HCT116 (cell line): ENCODE results near the gene SRP54. TPM values are rescaled to one million over a fixed set of nuclear protein-coding genes. Genes with fewer than 3 reads are reported as not detected.

ENCODE experiments used
- ATAC-seq: fragments of 200-7000 bp; cut with Tn5 transposase; 2 replicates; pipeline ENCODE4 v1.9.1; 2020; ENCODE audit warnings: mild to moderate bottlenecking, moderate library complexity
- BruUV-seq: library from RNA; stranded (reverse); fragments of 400-500 nt; replicated peaks from 2 replicates; lab custom pipeline; 2021; lab: Mats Ljungman, UMichigan
- CTCF ChIA-PET: fragments of 300-600 bp; sonication (Branson Sonifier 250); formaldehyde crosslinking; loops from one replicate; lab custom pipeline; 2021; ENCODE audit warnings: antibody characterized with exemption; lab: Charles Lee
- POLR2A ChIA-PET: fragments of 300-600, 350-600 bp; sonication (Branson Sonifier 250); formaldehyde crosslinking; loops from one replicate; lab custom pipeline; 2021; ENCODE audit warnings: antibody characterized with exemption; lab: Charles Lee
- RAD21 ChIA-PET, 2 experiments: fragments of 300-600 bp; sonication (Branson Sonifier 250); formaldehyde crosslinking; loops; one replicate each; lab custom pipeline; 2023; ENCODE audit warnings: low total read pairs in 2 of 2; ENCODE audit not compliant: uncharacterized antibody in 2 of 2, unreplicated experiment in 2 of 2, low non-redundant PET in 1 of 2; lab: Charles Lee
- DNase-seq: peaks from one replicate; pipeline ENCODE4 v3.0.0-alpha.2; 2010; ENCODE audit warnings: low read depth, low spot score
- H2AFZ ChIP-seq: fragments of 200-600 bp; shearing (Covaris generic), sonication (generic); 2 replicates; pipeline ENCODE4 v1.6.1; 2017; ENCODE audit warnings: low read depth, mixed run types, mixed read lengths, antibody characterized with exemption, low read length; ENCODE audit not compliant: poor library complexity, severe bottlenecking
- H3K27ac ChIP-seq: 2 replicates; pipeline ENCODE4 v1.5.1; 2012; ENCODE audit warnings: low read depth, low read length
- H3K27me3 ChIP-seq: fragments of 200-600 bp; sonication (generic); 2 replicates; pipeline ENCODE4 v1.6.1; 2016; ENCODE audit warnings: mixed run types, low read length, mixed read lengths; ENCODE audit not compliant: insufficient read depth
- H3K36me3 ChIP-seq, 2 experiments: fragments of 200-500 bp in 1 of 2; fragments of 200-600 bp in 1 of 2; sonication (Bioruptor generic) in 1 of 2; sonication (generic) in 1 of 2; 2 replicates each; pipeline versions ENCODE4 v1.5.1 to v1.6.1; 2014 to 2016; ENCODE audit warnings: low read length in 2 of 2, inconsistent platforms in 1 of 2, mixed read lengths in 1 of 2, mixed run types in 1 of 2; ENCODE audit not compliant: insufficient read depth in 2 of 2, control insufficient read depth in 1 of 2
- H3K4me1 ChIP-seq, 2 experiments: fragments of 200-600 bp in 1 of 2; sonication (generic) in 1 of 2; 2 replicates each; pipeline versions ENCODE4 v1.5.1 to v1.6.1; 2012 to 2017; ENCODE audit warnings: low read length in 2 of 2, inconsistent platforms in 1 of 2, mild to moderate bottlenecking in 1 of 2, mixed read lengths in 1 of 2, mixed run types in 1 of 2, moderate library complexity in 1 of 2; ENCODE audit not compliant: insufficient read depth in 2 of 2, control insufficient read depth in 1 of 2
- H3K4me2 ChIP-seq: fragments of 200-600 bp; sonication (generic); 2 replicates; pipeline ENCODE4 v1.6.1; 2017; ENCODE audit warnings: mixed run types, low read length, mixed read lengths
- H3K4me3 ChIP-seq, 2 experiments: fragments of 200-600 bp in 1 of 2; sonication (generic) in 1 of 2; replicated peaks in 1 of 2; 2 replicates each; pipeline ENCODE4 v1.5.1; 2011 to 2016; ENCODE audit warnings: low read length in 2 of 2, control low read depth in 1 of 2, low read depth in 1 of 2, mild to moderate bottlenecking in 1 of 2, mixed read lengths in 1 of 2, mixed run types in 1 of 2
- H3K79me2 ChIP-seq: fragments of 200-600 bp; sonication (generic); 2 replicates; pipeline ENCODE4 v1.6.1; 2017; ENCODE audit warnings: mild to moderate bottlenecking, mixed run types, low read length, moderate library complexity, mixed read lengths; ENCODE audit not compliant: insufficient read depth
- H3K9ac ChIP-seq: fragments of 200-600 bp; sonication (generic); 2 replicates; pipeline ENCODE4 v1.6.1; 2016; ENCODE audit warnings: low read length, mixed read lengths
- H3K9me2 ChIP-seq: fragments of 200-600 bp; sonication (generic), shearing (Covaris generic); 2 replicates; pipeline ENCODE4 v1.6.1; 2017; ENCODE audit warnings: mixed run types, mild to moderate bottlenecking, moderate library complexity; ENCODE audit not compliant: insufficient read depth
- H3K9me3 ChIP-seq, 2 experiments: fragments of 200-500 bp in 1 of 2; fragments of 200-600 bp in 1 of 2; sonication (Bioruptor generic) in 1 of 2; sonication (generic) in 1 of 2; 2 replicates each; pipeline ENCODE4 v1.6.1; 2014 to 2017; ENCODE audit warnings: low read length in 2 of 2, mixed read lengths in 2 of 2, inconsistent platforms in 1 of 2, low read depth in 1 of 2, mild to moderate bottlenecking in 1 of 2, mixed run types in 1 of 2, moderate library complexity in 1 of 2; ENCODE audit not compliant: control insufficient read depth in 1 of 2, insufficient read depth in 1 of 2
- H4K20me1 ChIP-seq: fragments of 200-600 bp; sonication (generic), shearing (Covaris generic); 2 replicates; pipeline ENCODE4 v1.6.1; 2017; ENCODE audit warnings: mixed run types, mild to moderate bottlenecking, moderate library complexity; ENCODE audit not compliant: insufficient read depth
- FOSL1 ChIP-seq: IDR thresholded peaks from 2 replicates; pipeline ENCODE4 v1.6.1; 2012; ENCODE audit warnings: low read depth
- JUND ChIP-seq: IDR thresholded peaks from 2 replicates; pipeline ENCODE4 v1.6.1; 2012
- POLR2A ChIP-seq: IDR thresholded peaks from 2 replicates; pipeline ENCODE4 v1.7.0; 2011; ENCODE audit warnings: borderline replicate concordance; ENCODE audit not compliant: insufficient read depth, insufficient read length; ENCODE audit errors: extremely low read depth
- POLR2AphosphoS5 ChIP-seq: IDR thresholded peaks from 2 replicates; pipeline ENCODE4 v1.6.1; 2011; ENCODE audit warnings: mild to moderate bottlenecking, low read depth, low read length, moderate library complexity
- SIN3A ChIP-seq: IDR thresholded peaks from 2 replicates; pipeline ENCODE4 v1.6.1; 2012; ENCODE audit warnings: low read depth
- SRF ChIP-seq: IDR thresholded peaks from 2 replicates; pipeline ENCODE4 v1.6.1; 2012; ENCODE audit warnings: low read depth
- YY1 ChIP-seq: IDR thresholded peaks from 2 replicates; pipeline ENCODE4 v1.6.1; 2011; ENCODE audit warnings: low read length, low read depth, moderate library complexity, mild to moderate bottlenecking; ENCODE audit not compliant: insufficient replicate concordance; ENCODE audit errors: extremely low read depth
- ZFX ChIP-seq: fragments of 450-650 bp; IDR thresholded peaks from 2 replicates; pipeline ENCODE4 v1.6.1; 2017
- ZNF274 ChIP-seq: fragments of 200-500 bp; sonication (Bioruptor generic); IDR thresholded peaks from 2 replicates; pipeline ENCODE4 v1.6.1; 2014; ENCODE audit warnings: mild to moderate bottlenecking, low read depth, low read length, inconsistent platforms
- intact Hi-C: fragments of 100-400 bp; cut with micrococcal nuclease; formaldehyde crosslinking; loops from 2 replicates; pipeline ENCODE4 v1.10.0; 2022
- total RNA-seq: library from RNA; stranded (reverse); gene quantifications from one replicate; pipeline ENCODE4 v1.2.1, GENCODE V29; 2021; ENCODE audit not compliant: unreplicated experiment
- TF ChIP-seq, protein P1 (sequence below): IDR thresholded peaks from 2 replicates; pipeline ENCODE4 v1.6.1; 2012
- TF ChIP-seq, protein P2 (sequence below): IDR thresholded peaks from 2 replicates; pipeline ENCODE4 v1.6.1; 2012
- TF ChIP-seq, protein P3 (sequence below): IDR thresholded peaks from 2 replicates; pipeline ENCODE4 v1.6.1; 2011; ENCODE audit warnings: mild to moderate bottlenecking, low read length, moderate library complexity; ENCODE audit not compliant: insufficient replicate concordance; ENCODE audit errors: extremely low read depth

SRP54 gene
- total RNA-seq, 1 experiment from 2014 or later, result 53.0 TPM

DNA sequence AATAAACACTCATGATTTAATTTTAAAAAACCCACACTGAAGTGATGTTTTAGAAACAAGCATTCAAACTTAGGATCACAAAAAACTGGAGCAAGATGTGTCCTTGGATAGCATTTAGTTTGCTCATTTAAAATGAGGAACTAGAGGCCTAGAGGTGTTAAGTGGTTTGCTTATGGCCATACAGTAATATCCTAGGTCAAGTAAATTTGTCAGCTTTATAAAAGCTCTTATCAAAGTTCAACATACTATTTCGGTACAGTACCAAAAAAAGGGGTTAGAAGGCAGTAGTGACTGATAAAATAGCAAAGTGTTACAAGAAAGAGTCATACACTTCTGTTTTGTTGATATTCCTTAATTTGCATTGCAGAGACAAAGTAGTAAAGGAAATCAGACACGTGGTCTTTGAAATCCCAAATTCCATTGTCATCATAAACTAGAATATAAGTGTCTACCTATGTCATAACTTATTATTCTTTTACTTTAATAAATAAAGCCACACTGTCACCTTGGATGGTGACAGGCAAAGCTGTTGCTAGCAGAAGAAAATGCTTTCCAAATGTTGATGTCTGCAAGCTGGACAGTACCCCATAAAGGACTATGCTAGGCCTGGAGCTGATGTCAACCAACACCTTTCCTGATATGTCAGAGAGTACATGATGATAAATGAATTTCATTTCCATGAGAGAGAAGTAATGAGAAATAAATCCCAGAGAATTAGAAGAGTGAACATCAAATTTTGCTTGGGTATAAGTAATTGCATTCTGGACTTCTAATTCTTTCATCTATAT is 17.6 kb upstream of the SRP54 start:
- Histone ChIP-seq H3K9me3 (no peaks in the 10 kb centered on the region), H3K9ac (no peak overlapping the region), H3K36me3 (peaks cover 0 to 3% of the 10 kb centered on the region in 2 experiments; a peak in 1 of 4 replicates), H3K27me3 (no peaks in the 10 kb centered on the region), H3K4me1 (peaks cover 0 to 3% of the 10 kb centered on the region in 2 experiments; a peak in 1 of 4 replicates), H3K4me2 (no peak overlapping the region), H4K20me1 (no peaks in the 10 kb centered on the region), H2AFZ (no peak overlapping the region), H3K27ac (no peak overlapping the region), H3K79me2 (no peaks in the 10 kb centered on the region), H3K4me3 (no peak overlapping the region), H3K9me2 (no peaks in the 10 kb centered on the region)
- ChIA-PET RAD21 (no interaction called here), POLR2A (no interaction called here), CTCF (no interaction called here)
- ATAC-seq (no peak), DNase-seq (no peak)
- intact Hi-C loops, result no loop called here
- TF ChIP-seq YY1, result no peak
- TF ChIP-seq ZNF274, result no peak
- no peak for TF ChIP-seq SRF
- TF ChIP-seq, protein P1, sequence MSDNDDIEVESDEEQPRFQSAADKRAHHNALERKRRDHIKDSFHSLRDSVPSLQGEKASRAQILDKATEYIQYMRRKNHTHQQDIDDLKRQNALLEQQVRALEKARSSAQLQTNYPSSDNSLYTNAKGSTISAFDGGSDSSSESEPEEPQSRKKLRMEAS, result no peak
- TF ChIP-seq, protein P2, sequence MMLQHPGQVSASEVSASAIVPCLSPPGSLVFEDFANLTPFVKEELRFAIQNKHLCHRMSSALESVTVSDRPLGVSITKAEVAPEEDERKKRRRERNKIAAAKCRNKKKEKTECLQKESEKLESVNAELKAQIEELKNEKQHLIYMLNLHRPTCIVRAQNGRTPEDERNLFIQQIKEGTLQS, result no peak
- TF ChIP-seq SIN3A, result no peak
- no peak for TF ChIP-seq POLR2A
- TF ChIP-seq FOSL1, result no peak
- no peak for TF ChIP-seq ZFX
- TF ChIP-seq, protein P3, sequence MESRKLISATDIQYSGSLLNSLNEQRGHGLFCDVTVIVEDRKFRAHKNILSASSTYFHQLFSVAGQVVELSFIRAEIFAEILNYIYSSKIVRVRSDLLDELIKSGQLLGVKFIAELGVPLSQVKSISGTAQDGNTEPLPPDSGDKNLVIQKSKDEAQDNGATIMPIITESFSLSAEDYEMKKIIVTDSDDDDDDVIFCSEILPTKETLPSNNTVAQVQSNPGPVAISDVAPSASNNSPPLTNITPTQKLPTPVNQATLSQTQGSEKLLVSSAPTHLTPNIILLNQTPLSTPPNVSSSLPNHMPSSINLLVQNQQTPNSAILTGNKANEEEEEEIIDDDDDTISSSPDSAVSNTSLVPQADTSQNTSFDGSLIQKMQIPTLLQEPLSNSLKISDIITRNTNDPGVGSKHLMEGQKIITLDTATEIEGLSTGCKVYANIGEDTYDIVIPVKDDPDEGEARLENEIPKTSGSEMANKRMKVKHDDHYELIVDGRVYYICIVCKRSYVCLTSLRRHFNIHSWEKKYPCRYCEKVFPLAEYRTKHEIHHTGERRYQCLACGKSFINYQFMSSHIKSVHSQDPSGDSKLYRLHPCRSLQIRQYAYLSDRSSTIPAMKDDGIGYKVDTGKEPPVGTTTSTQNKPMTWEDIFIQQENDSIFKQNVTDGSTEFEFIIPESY, result no peak
- no peak for TF ChIP-seq JUND
- no peak for TF ChIP-seq POLR2AphosphoS5
- BruUV-seq, result no TSS peak
